Stimulated activated CD8-positive, alpha-beta memory T cell treated with anti-CD3 and anti-CD28 coated beads, Interleukin-2, amount 100 ng/mL, for 1 hour (primary cell): ENCODE measurements around the gene RPP40.

Experiments
- DNase-seq, 2 donors: peaks; one replicate each; pipeline ENCODE4 v3.0.0-alpha.2; 2020; ENCODE audit warnings: low read depth in 2 of 2

The RPP40 gene

DNA sequence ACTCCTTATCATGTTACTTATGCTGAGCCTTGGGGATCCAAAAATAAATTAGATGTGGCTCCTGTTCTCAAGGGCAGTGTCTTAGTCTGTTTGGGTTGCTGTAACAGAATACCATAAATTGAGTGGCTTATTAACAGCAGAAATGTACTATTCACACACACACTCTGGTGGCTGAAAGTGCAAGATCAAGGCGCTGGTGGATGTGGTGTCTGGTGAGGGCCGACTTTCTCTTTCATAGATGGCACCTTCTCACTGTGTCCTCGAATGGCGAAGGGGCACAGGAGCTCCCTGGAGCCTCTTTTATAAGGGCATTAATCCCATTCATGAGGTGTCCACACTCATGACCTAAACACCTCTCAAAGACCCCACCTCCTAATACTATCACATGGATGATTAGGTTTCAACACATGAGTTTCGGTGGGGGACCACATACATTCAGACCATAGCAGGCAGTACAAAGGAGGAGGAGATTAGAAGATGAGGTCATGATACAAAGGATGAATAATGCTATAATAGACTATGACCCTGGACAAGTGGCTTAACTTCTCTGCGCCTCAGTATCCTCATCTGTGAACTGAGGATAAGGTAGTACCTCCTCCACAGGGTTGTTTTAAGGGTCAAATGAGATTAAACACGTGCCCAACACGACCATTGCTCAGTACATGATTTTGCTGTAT, 34.1 kb downstream of the RPP40 start:
- DNase-seq, result no peak

DNA sequence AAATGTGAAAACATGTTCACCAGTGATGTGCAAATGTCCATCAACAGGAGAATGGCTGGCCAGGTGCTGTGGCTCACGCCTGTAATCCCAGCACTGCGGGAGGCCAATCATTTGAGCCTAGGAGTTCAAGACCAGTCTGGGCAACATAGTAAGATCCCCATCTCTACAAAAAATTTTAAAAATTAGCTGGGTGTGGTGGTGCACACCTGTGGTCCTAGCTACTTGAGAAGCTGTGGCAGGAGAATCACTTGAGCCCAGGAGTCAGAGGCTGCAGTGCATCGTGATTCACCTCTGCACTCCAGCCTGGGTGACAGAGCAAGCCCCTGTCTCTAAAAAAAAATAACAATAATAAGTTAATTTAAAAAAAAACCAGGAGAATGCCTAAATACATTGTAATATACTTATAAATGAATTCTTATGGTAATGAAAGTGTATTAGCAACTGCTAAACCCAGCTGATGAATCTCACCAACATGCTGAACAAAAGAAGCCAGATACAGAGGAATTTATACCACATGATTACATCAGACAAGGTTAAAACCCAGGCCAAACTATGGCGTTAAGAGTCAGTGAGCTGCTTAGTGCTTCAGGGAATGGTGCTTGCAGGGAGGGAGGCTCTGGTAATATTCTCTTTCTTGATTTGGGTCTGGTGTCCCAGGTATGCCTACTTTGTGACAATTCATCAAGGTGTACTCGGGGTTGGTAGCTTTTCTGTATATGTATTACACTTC, 36.4 kb downstream of the RPP40 start:
- no peak for DNase-seq

DNA sequence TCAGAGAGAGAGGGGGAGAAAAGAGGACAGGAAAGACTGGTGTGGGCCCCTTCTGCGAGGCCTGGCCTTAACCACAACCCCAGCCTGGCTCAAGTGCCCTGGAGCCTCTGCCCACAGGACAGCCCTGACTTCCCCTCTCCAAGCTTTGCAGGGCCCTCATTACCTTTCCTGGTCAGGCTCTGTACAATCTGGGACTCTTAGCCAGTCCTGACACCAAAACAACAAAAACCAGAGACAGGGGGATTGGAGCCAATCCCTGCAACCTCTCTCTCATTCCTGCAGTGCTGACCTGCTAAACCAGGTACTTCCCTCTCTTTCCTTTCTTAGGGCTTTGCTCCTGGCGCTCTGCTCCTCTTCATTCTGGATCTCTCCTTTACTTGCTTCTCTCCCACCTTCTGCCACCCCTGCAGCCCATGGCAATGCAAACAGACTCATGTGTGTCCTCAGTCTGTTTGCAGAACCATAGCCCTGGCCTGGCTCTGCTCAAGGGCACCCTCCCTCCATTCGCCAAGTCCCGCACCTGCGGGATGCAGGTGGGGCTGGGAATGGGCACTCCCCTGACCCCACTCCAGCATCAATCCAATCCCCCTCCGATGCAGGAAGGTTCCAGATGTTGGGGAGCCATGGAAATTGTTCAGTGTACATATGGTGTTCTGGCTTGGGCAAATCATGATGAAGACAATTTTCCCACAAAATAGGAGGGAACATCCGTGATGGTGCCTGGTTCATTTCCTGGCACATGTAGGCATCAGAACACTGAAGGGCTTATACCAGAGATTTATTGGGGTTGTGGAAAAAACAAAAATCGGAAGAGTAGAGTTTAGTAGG, 38.1 kb downstream of the RPP40 start:
- no peak for DNase-seq

DNA sequence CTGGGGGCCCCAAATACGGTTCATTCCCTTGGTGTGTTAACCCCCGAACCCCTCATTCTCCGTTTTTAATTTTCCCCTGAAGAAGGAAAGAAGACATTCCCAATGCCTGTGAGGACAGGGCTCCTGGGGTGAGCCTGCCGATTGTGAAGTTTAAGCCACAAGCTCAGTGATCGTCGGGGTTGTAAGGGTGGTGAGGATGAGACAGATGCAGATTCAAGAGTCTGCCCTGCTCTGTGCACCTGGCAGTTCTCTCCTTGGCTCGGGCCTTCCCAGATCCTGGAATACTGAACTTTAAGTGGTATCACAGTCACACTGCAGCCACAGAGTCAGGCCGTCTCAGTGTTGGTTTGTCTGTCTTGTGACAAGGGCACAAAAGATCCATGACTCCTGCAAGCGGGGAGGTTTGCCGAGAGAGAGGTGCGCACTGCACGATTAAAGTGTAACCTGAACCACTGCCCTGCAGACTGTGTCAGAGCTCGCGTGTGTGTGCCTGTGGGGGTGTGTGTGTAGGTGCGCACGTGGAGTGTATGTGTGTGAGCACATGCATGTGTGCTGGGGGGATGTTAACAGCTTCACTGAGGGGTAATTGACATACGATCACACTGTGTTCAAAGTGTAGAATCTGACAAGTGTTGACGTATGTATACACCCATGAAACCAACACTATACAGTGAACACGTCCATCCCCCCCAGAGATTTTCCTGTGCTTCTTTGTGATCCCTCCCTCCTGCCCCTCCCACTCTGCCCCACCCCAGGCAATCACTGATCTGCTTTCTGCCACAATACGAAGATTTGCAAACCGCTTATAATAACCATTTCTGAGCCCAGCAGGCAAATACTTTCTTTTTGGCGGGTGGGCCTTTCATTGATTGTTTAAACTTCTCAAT, 38.9 kb downstream of the RPP40 start:
- DNase-seq, result no peak

DNA sequence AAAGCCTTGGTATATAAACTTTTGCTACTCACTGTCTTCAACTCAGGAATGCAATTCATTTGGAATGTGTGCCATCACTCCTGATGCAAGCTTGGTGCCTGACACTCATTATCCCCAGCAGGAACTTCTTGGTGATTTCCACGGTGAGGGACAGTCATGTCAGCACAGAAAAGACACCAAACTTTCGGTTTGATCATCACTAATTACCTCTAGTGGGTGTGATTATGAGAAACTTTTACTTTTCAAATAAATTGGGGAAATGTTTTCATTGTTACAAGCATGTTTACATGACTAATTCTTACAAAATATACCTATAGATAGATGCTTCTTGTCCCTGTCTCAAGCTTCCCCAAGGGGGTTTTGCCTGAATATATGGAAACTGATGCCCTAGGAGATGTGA, 40.9 kb downstream of the RPP40 start:
- no peak for DNase-seq

GRCh38 chr6:4961322-4962168, 42.3 kb downstream of the RPP40 start:
- no peak for DNase-seq

DNA sequence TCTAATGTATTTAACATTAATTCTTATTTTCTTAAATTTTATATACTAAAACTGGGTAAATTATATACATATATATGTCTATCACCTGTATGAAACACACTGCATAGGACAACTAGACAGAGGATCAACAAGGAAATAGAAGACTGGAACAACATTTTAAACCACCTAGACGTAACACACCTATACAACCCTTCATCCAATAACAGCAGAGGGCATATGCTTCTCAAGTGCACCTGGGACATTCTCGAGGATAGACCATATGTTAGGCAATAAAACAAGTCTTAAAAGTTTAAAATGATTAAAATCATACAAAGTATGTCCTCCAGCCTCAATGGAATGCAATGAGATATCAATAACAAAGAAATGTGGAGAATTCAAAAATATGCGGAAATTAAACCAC, 45.2 kb downstream of the RPP40 start:
- no peak for DNase-seq

DNA sequence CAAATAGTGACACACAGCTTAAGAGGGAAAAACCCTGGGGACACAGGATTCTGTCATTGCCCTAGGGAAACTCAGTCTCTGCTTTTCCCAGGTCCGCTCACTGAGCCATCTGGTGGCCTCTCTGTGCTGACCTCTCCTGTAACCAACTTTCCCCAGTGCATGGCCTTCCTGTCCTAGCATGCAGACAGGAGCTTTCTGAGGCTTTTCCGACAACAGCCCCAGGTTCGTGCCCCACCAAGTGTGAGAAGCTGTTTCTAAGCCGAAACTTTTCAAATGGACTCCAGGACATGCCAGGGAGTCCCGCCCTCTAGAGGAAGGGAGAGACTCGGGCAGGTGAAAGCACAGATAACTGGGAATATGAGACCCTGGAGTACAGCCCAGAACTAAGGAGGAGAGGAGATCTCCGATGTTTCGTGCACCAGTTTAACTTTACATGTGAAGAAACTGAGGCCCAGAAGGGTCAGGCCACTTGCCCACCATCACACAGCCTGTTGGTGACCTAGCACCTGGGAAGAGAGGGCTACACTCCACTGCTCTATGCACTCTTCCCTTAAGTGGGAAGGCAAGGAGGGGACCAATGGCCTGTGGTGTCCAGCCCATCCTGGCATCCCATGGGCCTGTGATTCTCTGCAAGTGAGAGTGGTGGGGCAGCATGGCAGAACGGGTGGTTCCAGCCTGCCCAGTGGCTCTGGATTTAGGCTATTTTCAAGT, 46.2 kb downstream of the RPP40 start:
- DNase-seq, result no peak

GRCh38 chr6:4956625-4957024, 47.2 kb downstream of the RPP40 start:
- DNase-seq, result no peak

- DNase-seq, result no peak
These were observed 50.4 kb downstream of the RPP40 start for GRCh38 chr6:4953440-4953839.

- DNase-seq, result no peak
These were observed 52.9 kb downstream of the RPP40 start for GRCh38 chr6:4950836-4951533.

DNA sequence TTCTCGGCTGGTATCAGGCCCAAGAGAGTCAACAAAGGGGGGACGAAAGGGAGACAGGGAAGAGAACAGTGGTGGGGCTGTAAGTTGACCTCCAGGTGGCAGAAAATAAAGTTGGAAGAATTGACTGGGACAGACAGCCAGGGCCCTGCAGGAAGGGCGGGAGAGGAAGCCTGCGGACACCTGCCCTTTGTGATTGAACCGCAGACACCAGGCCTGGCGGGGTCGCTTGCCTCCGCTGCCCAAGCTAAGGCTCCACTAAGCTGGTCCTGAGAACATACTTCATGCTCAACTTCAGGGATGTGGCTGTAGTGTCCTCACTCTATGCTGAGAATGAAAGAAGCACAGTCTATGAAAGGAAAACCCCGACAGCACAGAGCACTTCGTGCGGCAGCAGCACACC, 53.8 kb downstream of the RPP40 start:
- no peak for DNase-seq

- no peak for DNase-seq
These were observed 54.9 kb downstream of the RPP40 start for GRCh38 chr6:4948781-4949450.

DNA sequence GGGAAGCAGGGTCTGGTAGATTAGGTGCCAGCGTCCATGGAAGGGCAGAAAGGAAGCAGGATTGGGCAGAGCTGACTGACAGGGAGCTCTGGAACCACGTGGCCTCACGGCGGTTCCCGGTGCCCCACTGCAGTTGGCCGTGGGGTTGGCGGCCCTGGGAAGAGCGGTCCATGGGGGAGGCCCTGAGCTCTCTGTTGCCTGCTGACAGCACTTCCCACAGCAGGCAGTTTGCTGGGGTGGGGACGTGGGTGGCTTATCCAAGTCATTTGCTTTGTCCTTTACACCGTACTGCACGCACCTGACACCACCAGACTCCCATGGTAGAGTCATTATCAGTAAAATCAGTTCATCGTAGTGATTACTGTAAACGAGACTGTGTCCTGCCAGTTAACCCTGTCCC, 56.1 kb downstream of the RPP40 start:
- DNase-seq, result no peak

DNA sequence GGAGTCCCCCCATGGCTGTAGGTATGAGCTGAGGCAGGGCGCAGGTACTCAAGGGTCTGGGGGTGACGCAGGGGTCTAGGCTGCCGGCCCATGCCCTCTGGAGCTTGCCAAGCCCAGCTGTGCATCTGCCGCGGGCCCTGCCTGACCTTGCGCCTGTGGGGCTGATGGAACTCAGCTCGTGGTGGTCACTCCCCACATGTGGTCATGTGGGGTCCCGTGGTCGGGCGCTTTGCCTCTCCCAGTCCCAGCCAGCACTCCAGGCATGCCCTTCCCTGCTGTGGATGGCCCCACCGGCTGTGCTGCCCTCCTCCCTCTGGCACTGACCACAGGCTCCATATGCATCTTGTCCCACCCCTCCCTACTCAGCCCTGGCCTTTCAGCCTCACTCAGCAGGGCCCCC, 57.3 kb downstream of the RPP40 start:
- no peak for DNase-seq
